Upper lobe of left lung (tissue), 6 donors: ENCODE measurements around the gene ENO3. TPM values are rescaled to one million over a fixed set of nuclear protein-coding genes. Genes with fewer than 3 reads are reported as not detected.

Experiments
- ATAC-seq, 2 donors: fragments of 200-7000 bp; cut with Tn5 transposase; one replicate each; pipeline ENCODE4 v1.9.1; 2022; ENCODE audit warnings: mild to moderate bottlenecking in 2 of 2, moderate library complexity in 2 of 2; ENCODE audit not compliant: low FRiP score in 2 of 2
- DNase-seq, 2 donors: peaks; one replicate each; pipeline ENCODE4 v3.0.0-alpha.2; 2019 to 2020
- H3K27ac ChIP-seq, 4 donors: fragments of 200-600 bp; sonication (generic); one replicate each; pipeline ENCODE4 v1.5.1; 2016 to 2019
- H3K27me3 ChIP-seq, 4 donors: fragments of 200-600 bp; sonication (generic); one replicate each; pipeline ENCODE4 v1.5.1; 2017 to 2019
- H3K36me3 ChIP-seq, 4 donors: fragments of 200-600 bp; sonication (generic); one replicate each; pipeline ENCODE4 v1.5.1; 2016 to 2019
- H3K4me1 ChIP-seq, 4 donors: fragments of 200-600 bp; sonication (generic); one replicate each; pipeline ENCODE4 v1.5.1; 2018 to 2019
- H3K4me3 ChIP-seq, 4 donors: fragments of 200-600 bp; sonication (generic); one replicate each; pipeline ENCODE4 v1.5.1; 2017 to 2019; ENCODE audit warnings: mild to moderate bottlenecking in 2 of 4, moderate library complexity in 1 of 4
- H3K9me3 ChIP-seq, 4 donors: fragments of 200-600 bp; sonication (generic); one replicate each; pipeline ENCODE4 v1.5.1; 2018 to 2019
- EP300 ChIP-seq, 4 donors: sonication (generic); formaldehyde crosslinking; IDR thresholded peaks; one replicate each; pipeline ENCODE4 v1.5.1; 2017; ENCODE audit warnings: antibody characterized with exemption in 4 of 4, control low read depth in 2 of 4
- POLR2A ChIP-seq, 4 donors: fragments of 450-650 bp; IDR thresholded peaks; one replicate each; pipeline ENCODE4 v1.5.1; 2016 to 2017; ENCODE audit warnings: antibody characterized with exemption in 4 of 4, mild to moderate bottlenecking in 2 of 4
- POLR2AphosphoS5 ChIP-seq, 2 donors: sonication (generic); formaldehyde crosslinking; IDR thresholded peaks; one replicate each; pipeline ENCODE4 v1.5.1; 2017; ENCODE audit warnings: antibody characterized with exemption in 2 of 2
- WGBS, 2 donors: methylation state at CpG; one replicate each; pipeline ENCODE4 v1.1.5; 2017 to 2018; 5-methylcytosine and 5-hydroxymethylcytosine counted together
- total RNA-seq, 6 donors: library from RNA; depleted of rRNA in 4 of 6; stranded (reverse); fragments of >200 nt in 4 of 6; gene quantifications; one replicate each; pipeline versions ENCODE4 v1.1.0 to v1.2.1, GENCODE V29; 2016 to 2021
- TF ChIP-seq, protein P1 (sequence below), 6 experiments: fragments of 450-650 bp in 4 of 6; fragments of 200-600 bp in 2 of 6; sonication (generic) in 2 of 6; IDR thresholded peaks; one replicate each; pipeline ENCODE4 v1.5.1; 2016 to 2019; ENCODE audit warnings: antibody characterized with exemption in 6 of 6
- donor health status: DM: no; HTN: no; CAD: no; lungs with moderate emphysema.
- donor health status: DM: no; HTN: yes; CAD: no; lungs with severe emphysema.

The ENO3 gene
- total RNA-seq, 6 donors from 2014 or later, result 4.3 to 49.2 (median 10.6) TPM

DNA sequence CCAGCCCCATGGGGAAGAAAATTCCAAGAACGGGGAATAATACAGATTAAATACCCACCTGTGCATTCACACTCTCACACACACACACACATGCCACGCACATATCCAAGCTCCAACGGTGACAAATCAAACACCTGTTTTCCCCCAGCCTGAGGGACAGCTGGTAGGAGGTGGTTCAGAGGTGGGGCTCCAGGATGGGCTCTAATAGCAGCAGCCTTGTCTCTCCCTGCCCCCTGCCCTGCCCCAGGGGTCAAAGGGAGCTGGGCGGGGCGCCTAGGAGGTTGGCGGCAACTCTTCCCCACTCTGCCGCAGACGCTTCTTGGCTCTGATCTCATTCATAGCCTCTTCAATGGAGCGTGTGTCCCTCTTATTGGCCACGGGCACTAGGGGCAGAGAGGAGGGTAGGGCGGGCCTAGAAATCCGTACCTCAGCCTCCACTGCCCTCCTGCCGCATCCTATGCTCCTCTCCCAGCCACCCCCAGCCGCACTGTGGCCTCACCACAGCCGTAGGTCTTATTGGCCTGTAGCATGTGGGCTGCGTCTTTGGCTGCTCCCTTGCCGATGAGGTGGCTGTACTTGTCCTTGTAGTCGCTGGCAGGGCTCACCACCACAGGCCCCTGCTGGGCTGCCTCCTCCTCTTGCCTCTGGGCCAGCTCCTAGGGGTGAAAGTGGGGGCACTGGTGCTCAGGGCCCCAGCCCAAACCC, 8.5 kb downstream of the ENO3 start:
- peaks cover 9 to 34% (median 28%) of the 10 kb centered on the region in 4 donors for H3K36me3 ChIP-seq
- ATAC-seq, result no peak
- no peaks in the 10 kb centered on the region for H3K9me3 ChIP-seq
- no peak overlapping the region for H3K27ac ChIP-seq
- no peak overlapping the region for H3K4me3 ChIP-seq
- no peaks in the 10 kb centered on the region for H3K27me3 ChIP-seq
- no peak for DNase-seq
- TF ChIP-seq, protein P1, sequence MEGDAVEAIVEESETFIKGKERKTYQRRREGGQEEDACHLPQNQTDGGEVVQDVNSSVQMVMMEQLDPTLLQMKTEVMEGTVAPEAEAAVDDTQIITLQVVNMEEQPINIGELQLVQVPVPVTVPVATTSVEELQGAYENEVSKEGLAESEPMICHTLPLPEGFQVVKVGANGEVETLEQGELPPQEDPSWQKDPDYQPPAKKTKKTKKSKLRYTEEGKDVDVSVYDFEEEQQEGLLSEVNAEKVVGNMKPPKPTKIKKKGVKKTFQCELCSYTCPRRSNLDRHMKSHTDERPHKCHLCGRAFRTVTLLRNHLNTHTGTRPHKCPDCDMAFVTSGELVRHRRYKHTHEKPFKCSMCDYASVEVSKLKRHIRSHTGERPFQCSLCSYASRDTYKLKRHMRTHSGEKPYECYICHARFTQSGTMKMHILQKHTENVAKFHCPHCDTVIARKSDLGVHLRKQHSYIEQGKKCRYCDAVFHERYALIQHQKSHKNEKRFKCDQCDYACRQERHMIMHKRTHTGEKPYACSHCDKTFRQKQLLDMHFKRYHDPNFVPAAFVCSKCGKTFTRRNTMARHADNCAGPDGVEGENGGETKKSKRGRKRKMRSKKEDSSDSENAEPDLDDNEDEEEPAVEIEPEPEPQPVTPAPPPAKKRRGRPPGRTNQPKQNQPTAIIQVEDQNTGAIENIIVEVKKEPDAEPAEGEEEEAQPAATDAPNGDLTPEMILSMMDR (IDR thresholded peaks at IDR 0.05), result no peak
- TF ChIP-seq POLR2AphosphoS5 (IDR thresholded peaks at IDR 0.05) (no peak), EP300 (IDR thresholded peaks at IDR 0.05) (no peak), POLR2A (IDR thresholded peaks at IDR 0.05) (no peak)
- WGBS, 2 donors, result 92% methylated on average over 15 to 18 of the region's 18 CpGs
- H3K4me1 ChIP-seq, result no peaks in the 10 kb centered on the region

DNA sequence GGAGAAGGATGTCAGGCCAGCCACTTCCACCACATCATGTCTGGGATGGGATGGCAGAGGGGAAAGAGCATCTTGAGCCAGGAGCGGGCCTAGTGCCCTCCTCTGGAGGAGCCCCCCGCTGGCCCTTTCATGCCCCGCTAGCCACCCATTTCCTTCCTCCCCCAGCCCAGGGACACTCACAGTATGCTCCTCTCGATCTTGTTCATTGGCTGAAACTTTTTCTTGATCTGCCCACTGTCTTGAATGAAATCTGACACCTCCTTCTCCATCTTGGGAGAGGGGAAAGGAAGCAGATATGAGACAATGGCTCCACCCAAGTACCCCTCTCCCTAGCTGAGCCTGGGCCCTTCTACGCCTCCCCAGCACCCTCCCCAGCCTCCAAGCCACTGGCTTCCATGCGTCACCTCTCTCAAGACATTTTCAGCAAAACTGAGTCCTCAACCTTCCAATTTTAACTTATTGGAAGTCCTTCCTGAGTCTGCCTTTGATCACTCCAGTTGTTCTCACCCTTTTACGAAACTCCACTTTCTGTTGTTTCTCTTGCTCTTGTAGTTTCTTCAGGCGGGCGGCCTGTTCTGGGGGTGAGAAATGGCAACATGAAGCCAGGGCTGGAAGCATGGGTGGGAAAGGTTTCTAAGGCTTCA, 9.5 kb downstream of the ENO3 start:
- ATAC-seq, result no peak
- Histone ChIP-seq H3K9me3 (no peaks in the 10 kb centered on the region), H3K4me1 (peaks cover 0 to 2% (median 1%) of the 10 kb centered on the region in 4 donors), H3K27ac (no peak overlapping the region), H3K36me3 (peaks cover 9 to 34% (median 28%) of the 10 kb centered on the region in 4 donors), H3K27me3 (no peaks in the 10 kb centered on the region), H3K4me3 (no peak overlapping the region)
- DNase-seq, result no peak
- WGBS, 2 donors, result 89 to 90% methylated on average over 9 of the region's 9 CpGs
- no peak for TF ChIP-seq EP300 (IDR thresholded peaks at IDR 0.05)
- TF ChIP-seq, protein P1 (IDR thresholded peaks at IDR 0.05), result no peak
- no peak for TF ChIP-seq POLR2AphosphoS5 (IDR thresholded peaks at IDR 0.05)
- TF ChIP-seq POLR2A (IDR thresholded peaks at IDR 0.05), result no peak

DNA sequence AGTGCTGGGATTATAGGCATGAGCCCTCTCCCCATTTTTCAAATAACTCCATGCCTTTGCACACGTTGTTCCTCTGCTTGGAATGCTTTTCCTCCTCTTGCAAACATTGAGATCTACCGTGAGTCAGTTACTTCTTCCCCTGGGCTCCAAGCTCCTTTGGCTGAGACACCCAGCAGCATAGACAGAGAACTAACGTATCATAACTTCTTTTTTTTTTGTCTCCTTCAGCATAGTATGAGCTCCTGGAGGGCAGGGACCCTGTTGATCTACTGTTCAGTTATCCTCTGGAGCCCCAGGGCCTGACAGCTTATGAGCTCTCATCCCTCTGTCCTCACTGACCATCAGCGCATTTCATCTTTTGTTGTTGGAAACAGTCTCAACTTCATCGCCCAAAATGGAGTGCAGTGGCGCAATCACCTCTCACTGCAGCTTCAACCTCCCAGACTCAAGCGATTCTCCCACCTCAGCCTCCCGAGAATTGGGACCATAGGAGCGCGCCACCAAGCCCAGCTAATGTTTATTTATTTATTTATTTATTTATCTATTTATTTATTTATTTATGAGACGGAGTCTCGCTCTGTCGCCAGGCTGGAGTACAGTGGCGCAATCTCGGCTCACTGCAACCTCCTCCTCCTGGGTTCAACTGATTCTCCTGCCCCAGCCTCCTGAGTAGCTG, 14.5 kb downstream of the ENO3 start:
- H3K27me3 ChIP-seq, result no peaks in the 10 kb centered on the region
- ATAC-seq, result no peak
- peaks cover 26 to 34% (median 29%) of the 10 kb centered on the region in 4 donors for H3K4me1 ChIP-seq
- peak overlapping the region; percentile 90 to 95 (median 94) for H3K27ac ChIP-seq
- H3K36me3 ChIP-seq, result peaks cover 4 to 29% (median 21%) of the 10 kb centered on the region in 4 donors
- no peaks in the 10 kb centered on the region for H3K9me3 ChIP-seq
- no peak for DNase-seq
- WGBS, 2 donors, result 93 to 95% methylated on average over 15 of the region's 15 CpGs
- peak overlapping the region in 1 of 4 donors; percentile 85 for H3K4me3 ChIP-seq
- TF ChIP-seq POLR2A (IDR thresholded peaks at IDR 0.05) (no peak), EP300 (IDR thresholded peaks at IDR 0.05) (no peak), POLR2AphosphoS5 (IDR thresholded peaks at IDR 0.05) (no peak)
- TF ChIP-seq, protein P1 (IDR thresholded peaks at IDR 0.05), result no peak

DNA sequence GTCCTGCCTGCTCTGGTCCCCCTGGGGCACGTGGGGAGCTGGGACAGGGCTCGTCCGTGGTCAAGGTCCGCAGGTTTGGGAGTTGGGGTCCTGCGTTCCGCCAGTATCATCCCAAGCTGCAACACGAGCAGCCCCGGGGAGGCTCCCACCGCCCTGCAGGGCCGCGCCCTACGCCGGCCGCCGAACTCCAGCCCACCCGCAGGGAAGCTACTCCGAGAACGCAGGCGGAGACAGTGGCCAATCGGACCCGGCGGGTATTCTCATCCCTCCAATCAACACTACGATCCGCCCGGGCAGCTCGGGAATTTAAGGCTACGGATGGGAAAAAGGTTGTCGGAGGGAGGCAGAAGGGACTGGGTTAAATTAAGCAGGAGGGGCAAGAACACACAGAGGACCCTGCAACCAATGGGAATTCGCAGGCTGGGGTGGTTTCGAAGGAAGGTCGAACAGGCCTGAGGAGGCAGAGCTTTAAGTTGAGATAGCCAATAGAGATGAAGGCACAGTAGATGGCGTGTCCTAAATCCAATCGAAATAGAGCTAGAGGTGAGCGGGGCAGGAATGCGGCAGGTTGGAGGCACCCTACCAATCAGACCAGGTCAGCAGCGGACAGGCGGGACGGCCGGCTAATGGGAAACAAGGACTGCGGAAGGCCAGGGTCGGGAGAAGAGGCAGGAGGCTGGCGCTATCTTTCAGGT, 16.1 kb downstream of the ENO3 start:
- H3K27ac ChIP-seq, result peak overlapping the region; percentile 90 to 95 (median 94)

More for the DNA sequence above, 16.1 kb downstream of the ENO3 start:
- Histone ChIP-seq H3K36me3 (peaks cover 4 to 34% (median 19%) of the 10 kb centered on the region in 4 donors), H3K9me3 (no peaks in the 10 kb centered on the region), H3K27me3 (no peaks in the 10 kb centered on the region), H3K4me3 (peak overlapping the region; percentile 51 to 85 (median 74)), H3K4me1 (peaks cover 26 to 34% (median 29%) of the 10 kb centered on the region in 4 donors)
- peak; percentile 3 to 43 for TF ChIP-seq POLR2AphosphoS5 (IDR thresholded peaks at IDR 0.05)
- peak in 2 of 4 donors; percentile 22 to 33 for TF ChIP-seq POLR2A (IDR thresholded peaks at IDR 0.05)
- TF ChIP-seq, protein P1 (IDR thresholded peaks at IDR 0.05), result peak in 1 of 6 experiments; percentile 13
- TF ChIP-seq EP300 (IDR thresholded peaks at IDR 0.05), result no peak
- 0% methylated on average over 16 to 28 of the region's 42 CpGs for WGBS, 2 donors
- peak; percentile 93 to 97 for ATAC-seq
- peak; percentile 94 to 99 for DNase-seq
